ENCODE results near the gene RPS6KA2.
A peak's percentile ranks its signal among the peaks of the same experiment; 100 is the strongest.
"Not testable (repeated sequence)": the region's sequence is repeated elsewhere in the genome, so short reads cannot be mapped to it uniquely, and the experiment has no call there.

RPS6KA2 gene

GRCh38 chr6:166635013-166635970 is 8.2 kb upstream of the RPS6KA2 start:
- DNase-seq (ENCODE audit: low read depth): no peak

GRCh38 chr6:166634581-166634980 is 7.5 kb upstream of the RPS6KA2 start:
- DNase-seq (ENCODE audit: low read depth): not testable (repeated sequence)

GRCh38 chr6:166633732-166634535 is 6.9 kb upstream of the RPS6KA2 start:
- no peak for DNase-seq (ENCODE audit: low read depth)

GRCh38 chr6:166632731-166633130 is 5.7 kb upstream of the RPS6KA2 start:
- DNase-seq (ENCODE audit: low read depth): no peak

GRCh38 chr6:166630462-166630861 is 3.4 kb upstream of the RPS6KA2 start:
- DNase-seq (ENCODE audit: low read depth): no peak

GRCh38 chr6:166629628-166630027 is 2.6 kb upstream of the RPS6KA2 start:
- no peak for DNase-seq (ENCODE audit: low read depth)

GRCh38 chr6:166627875-166628801 is 1.1 kb upstream of the RPS6KA2 start:
- DNase-seq (ENCODE audit: low read depth): peak; percentile 63

- DNase-seq (ENCODE audit: low read depth): no peak
Observed at GRCh38 chr6:166626177-166627032, 646 bp downstream of the RPS6KA2 start.

GRCh38 chr6:166625356-166625755 is 1.7 kb downstream of the RPS6KA2 start:
- DNase-seq (ENCODE audit: low read depth): no peak

GRCh38 chr6:166624275-166624674 is 2.8 kb downstream of the RPS6KA2 start:
- no peak for DNase-seq (ENCODE audit: low read depth)

- no peak for DNase-seq (ENCODE audit: low read depth)
Observed at GRCh38 chr6:166623318-166623717, 3.7 kb downstream of the RPS6KA2 start.

GRCh38 chr6:166621114-166621540 is 5.9 kb downstream of the RPS6KA2 start:
- DNase-seq (ENCODE audit: low read depth): no peak

- DNase-seq (ENCODE audit: low read depth): no peak
Observed at GRCh38 chr6:166620478-166621113, 6.5 kb downstream of the RPS6KA2 start.

GRCh38 chr6:166619912-166620311 is 7.1 kb downstream of the RPS6KA2 start:
- no peak for DNase-seq (ENCODE audit: low read depth)

- no peak for DNase-seq (ENCODE audit: low read depth)
Observed at GRCh38 chr6:166618866-166619761, 7.9 kb downstream of the RPS6KA2 start.

- no peak for DNase-seq (ENCODE audit: low read depth)
Observed at GRCh38 chr6:166618251-166618650, 8.8 kb downstream of the RPS6KA2 start.

GRCh38 chr6:166617359-166617758 is 9.7 kb downstream of the RPS6KA2 start:
- no peak for DNase-seq (ENCODE audit: low read depth)

GRCh38 chr6:166616261-166617238 is 10.5 kb downstream of the RPS6KA2 start:
- DNase-seq (ENCODE audit: low read depth): no peak

Data from T-helper 22 cell (primary cell).